ENCODE data around the gene RRAGC. TPM values are rescaled to one million over a fixed set of nuclear protein-coding genes. Genes with fewer than 3 reads are reported as not detected.

The RRAGC gene
- total RNA-seq, 6 donors from 2014 or later: 9.0 to 30.8 (median 24.9) TPM

DNA sequence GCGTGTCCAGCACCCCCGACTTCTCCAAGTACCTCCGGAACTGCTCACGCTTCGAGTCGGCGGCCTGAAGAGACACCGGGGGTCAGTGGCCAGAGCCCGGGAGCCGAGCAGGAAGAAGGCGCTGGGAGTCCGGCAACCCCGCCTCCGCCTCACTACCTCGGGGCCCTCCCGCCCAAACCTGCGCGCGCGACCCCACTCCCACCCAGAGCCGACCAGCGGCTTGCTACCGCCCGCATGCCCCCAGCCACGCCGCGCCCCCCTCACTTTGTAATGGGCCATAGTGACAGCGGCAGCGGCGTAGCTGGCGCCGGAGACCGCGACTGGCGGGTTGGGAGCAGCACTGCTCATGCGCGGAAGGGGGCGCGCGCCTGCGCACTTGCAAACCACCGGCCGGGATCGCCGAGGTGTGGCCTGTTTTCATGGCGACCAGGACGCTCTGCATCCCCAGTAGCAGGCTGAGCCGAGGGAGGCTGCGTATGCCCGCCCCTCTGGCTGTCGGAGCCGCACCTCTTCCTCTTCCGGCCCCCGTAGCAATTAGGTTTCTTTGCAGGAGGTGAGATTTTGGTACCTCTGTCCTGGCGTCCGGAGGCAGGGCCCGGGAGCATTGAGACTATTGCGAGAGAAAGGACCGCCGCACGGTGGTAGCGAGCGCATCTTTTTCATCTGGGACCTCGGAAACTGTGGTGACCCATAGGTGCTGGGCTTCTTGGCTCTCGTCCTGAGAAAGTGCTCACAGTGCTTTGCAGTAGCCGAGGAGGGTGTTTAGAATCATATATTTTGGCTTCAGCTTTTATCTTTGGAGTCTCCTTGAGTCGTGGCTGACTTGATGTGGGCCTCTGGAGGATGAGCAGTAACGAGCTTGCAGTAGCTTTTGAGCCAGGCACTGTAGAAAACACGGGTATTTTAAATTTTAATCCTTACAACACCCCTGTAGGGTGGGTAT lies 13.7 kb upstream of the RRAGC start, which contains the start of gene MYCBP:
Gene MYCBP, minus strand, starts transcription at position 322 of the 943 bp plus-strand sequence. Its CDS starts 43 bp downstream, at position 279.
- Histone ChIP-seq H3K4me1 (peaks cover 13 to 17% (median 15%) of the 10 kb centered on the region in 4 donors), H3K36me3 (no peaks in the 10 kb centered on the region), H3K4me3 (peak within 1 kb of the TSS; percentile 73 to 97 (median 84)), H3K27me3 (no peaks in the 10 kb centered on the region), H3K9me3 (no peaks in the 10 kb centered on the region), H3K27ac (peak within 1 kb of the TSS; percentile 57 to 85 (median 66))
- WGBS, 2 donors: 0 to 1% methylated on average over 9 to 25 of the region's 69 CpGs
- DNase-seq (peak; percentile 98 to 99), ATAC-seq (ENCODE audit: low FRiP score in 2 of 2) (peak; percentile 99)
- TF ChIP-seq POLR2A (IDR thresholded peaks at IDR 0.05) (peak in 2 of 4 donors; percentile 31 to 72), EP300 (IDR thresholded peaks at IDR 0.05) (no peak), POLR2AphosphoS5 (IDR thresholded peaks at IDR 0.05) (peak; percentile 53 to 71)
- TF ChIP-seq, protein P1, sequence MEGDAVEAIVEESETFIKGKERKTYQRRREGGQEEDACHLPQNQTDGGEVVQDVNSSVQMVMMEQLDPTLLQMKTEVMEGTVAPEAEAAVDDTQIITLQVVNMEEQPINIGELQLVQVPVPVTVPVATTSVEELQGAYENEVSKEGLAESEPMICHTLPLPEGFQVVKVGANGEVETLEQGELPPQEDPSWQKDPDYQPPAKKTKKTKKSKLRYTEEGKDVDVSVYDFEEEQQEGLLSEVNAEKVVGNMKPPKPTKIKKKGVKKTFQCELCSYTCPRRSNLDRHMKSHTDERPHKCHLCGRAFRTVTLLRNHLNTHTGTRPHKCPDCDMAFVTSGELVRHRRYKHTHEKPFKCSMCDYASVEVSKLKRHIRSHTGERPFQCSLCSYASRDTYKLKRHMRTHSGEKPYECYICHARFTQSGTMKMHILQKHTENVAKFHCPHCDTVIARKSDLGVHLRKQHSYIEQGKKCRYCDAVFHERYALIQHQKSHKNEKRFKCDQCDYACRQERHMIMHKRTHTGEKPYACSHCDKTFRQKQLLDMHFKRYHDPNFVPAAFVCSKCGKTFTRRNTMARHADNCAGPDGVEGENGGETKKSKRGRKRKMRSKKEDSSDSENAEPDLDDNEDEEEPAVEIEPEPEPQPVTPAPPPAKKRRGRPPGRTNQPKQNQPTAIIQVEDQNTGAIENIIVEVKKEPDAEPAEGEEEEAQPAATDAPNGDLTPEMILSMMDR (IDR thresholded peaks at IDR 0.05): peak in 4 of 6 experiments; percentile 51 to 77 (median 66)

- Histone ChIP-seq H3K27ac (peak overlapping the region; percentile 15 to 85 (median 66)), H3K36me3 (no peaks in the 10 kb centered on the region), H3K4me1 (peaks cover 13 to 17% (median 15%) of the 10 kb centered on the region in 4 donors), H3K27me3 (no peaks in the 10 kb centered on the region), H3K4me3 (peak overlapping the region; percentile 71 to 97 (median 80)), H3K9me3 (no peaks in the 10 kb centered on the region)
- WGBS, 2 donors: 4 to 16% methylated on average over 5 to 25 of the region's 25 CpGs
- ATAC-seq (ENCODE audit: low FRiP score in 2 of 2) (peak in 1 of 2 donors; percentile 48), DNase-seq (peak in 1 of 2 donors; percentile 26)
- no peak for TF ChIP-seq POLR2A (IDR thresholded peaks at IDR 0.05)
- no peak for TF ChIP-seq POLR2AphosphoS5 (IDR thresholded peaks at IDR 0.05)
Measured at GRCh38 chr1:38872401-38873026, 12.9 kb upstream of the RRAGC start.

- Histone ChIP-seq H3K4me3 (no peak overlapping the region), H3K9me3 (no peaks in the 10 kb centered on the region), H3K36me3 (peaks cover 0 to 7% (median 4%) of the 10 kb centered on the region in 4 donors), H3K27me3 (no peaks in the 10 kb centered on the region), H3K27ac (no peak overlapping the region), H3K4me1 (peaks cover 13 to 17% (median 15%) of the 10 kb centered on the region in 4 donors)
- ATAC-seq (ENCODE audit: low FRiP score in 2 of 2) (no peak), DNase-seq (no peak)
- TF ChIP-seq POLR2AphosphoS5 (IDR thresholded peaks at IDR 0.05) (no peak), POLR2A (IDR thresholded peaks at IDR 0.05) (no peak), EP300 (IDR thresholded peaks at IDR 0.05) (no peak)
- TF ChIP-seq, protein P1 (IDR thresholded peaks at IDR 0.05): no peak
- WGBS, 2 donors: 93 to 94% methylated on average over 8 of the region's 8 CpGs
Measured at GRCh38 chr1:38870996-38871395, 11.4 kb upstream of the RRAGC start.

DNA sequence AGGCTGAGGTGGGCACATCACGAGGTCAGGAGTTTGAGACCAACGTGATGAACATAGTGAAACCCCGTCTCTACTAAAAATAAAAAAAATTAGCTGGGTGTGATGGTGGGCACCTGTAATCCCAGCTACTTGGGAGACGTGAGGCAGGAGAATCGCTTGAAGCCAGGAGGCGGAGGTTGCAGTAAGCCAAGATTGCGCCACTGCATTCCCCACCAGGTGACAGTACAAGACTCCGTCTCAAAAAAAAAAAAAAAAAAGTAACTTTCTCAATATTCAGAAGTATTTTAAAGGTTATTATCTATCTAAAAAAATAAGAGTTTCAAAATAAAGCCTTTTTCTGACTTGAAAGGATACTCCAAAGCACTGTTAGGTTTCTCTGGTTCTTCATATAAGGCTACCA lies 7.6 kb upstream of the RRAGC start:
- no peak for DNase-seq
- no peak overlapping the region for H3K27ac ChIP-seq
- H3K27me3 ChIP-seq: no peaks in the 10 kb centered on the region
- TF ChIP-seq, protein P1 (IDR thresholded peaks at IDR 0.05): no peak
- TF ChIP-seq POLR2A (IDR thresholded peaks at IDR 0.05): no peak
- no peak for TF ChIP-seq EP300 (IDR thresholded peaks at IDR 0.05)
- no peak for TF ChIP-seq POLR2AphosphoS5 (IDR thresholded peaks at IDR 0.05)
- no peak overlapping the region for H3K4me3 ChIP-seq
- peaks cover 0 to 13% (median 4%) of the 10 kb centered on the region in 4 donors for H3K36me3 ChIP-seq
- WGBS, 2 donors: 87 to 88% methylated on average over 8 of the region's 8 CpGs
- H3K4me1 ChIP-seq: peaks cover 4 to 15% (median 7%) of the 10 kb centered on the region in 4 donors
- ATAC-seq (ENCODE audit: low FRiP score in 2 of 2): no peak
- H3K9me3 ChIP-seq: no peaks in the 10 kb centered on the region
